Activated T-helper 9 cell treated with anti-CD3 and anti-CD28 coated beads, Interleukin-2, amount 50 U/mL, for 16 hours (primary cell): ENCODE measurements around the gene NMRAL1.

Source experiments
- DNase-seq: peaks from one replicate; pipeline ENCODE4 v3.0.0-alpha.2; 2020; ENCODE audit warnings: low read depth

The NMRAL1 gene

DNA sequence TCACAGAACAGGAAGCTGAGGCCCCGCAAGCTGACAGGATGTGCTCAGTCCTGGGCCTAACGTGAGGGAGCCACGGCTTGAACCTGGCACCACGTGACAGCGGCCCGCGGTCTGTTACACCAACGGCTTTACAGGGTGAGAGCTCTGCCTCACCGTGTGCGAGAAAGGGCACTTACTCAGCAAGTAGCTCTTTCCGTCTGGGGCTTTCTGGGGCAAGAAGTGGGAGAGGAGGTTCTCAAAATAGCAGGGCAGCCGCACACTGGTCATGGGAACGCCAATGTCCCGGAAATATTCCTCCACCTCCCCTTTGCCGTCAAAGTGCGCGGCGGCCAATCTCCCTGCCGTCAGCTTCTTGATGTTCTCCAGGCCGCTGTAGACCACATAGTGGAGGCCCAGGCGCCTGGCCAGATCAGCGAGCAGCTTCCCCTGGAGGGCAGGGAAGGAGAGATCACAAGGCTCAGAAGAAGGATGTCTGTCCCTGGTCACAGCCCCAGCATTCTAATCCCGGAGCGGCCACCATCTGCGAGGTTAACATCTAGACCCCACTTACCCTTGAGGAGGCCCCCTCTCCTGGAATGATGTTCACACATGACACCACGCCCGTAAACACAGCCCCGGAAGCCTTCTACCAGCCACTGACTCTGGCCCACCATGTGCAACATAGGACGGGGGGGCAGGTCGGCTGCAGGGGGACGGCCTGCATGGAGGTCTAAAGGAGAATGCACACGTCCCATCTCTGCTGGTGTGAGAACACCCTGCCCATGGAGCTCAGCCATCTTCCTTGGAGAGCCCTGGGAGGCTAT is 8.2 kb downstream of the NMRAL1 start:
- peak; percentile 59 for DNase-seq

DNA sequence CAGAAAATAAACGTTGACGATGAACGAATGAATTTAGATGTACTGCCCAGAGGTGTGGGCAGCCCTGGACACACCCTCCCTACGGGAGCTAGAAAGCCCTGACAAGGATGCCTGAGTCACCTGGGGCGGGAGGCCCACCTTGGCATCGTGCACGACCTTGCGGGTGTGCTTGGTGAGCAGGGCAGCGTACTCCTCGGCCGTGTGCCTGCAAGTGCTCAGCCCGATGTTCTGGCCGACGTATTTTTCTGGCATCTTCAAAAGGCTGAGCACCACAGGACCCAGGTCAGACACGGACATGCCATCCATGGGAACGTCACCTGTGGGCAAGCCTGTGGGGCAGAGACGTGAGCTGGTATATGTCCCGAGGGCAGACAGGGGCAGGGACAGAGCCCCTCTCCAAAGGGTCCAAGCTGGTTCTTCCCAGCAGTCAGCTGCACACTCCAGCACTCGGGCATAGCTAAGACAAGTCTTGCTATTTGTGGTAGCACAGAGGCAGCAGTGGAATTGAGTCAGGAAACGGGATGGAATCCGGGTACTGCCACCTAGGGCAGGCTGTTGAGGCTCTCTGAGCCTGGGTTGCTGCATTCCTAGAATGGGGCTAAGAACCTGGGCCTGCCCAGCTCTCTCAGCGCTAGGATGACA is 10.8 kb downstream of the NMRAL1 start:
- no peak for DNase-seq

DNA sequence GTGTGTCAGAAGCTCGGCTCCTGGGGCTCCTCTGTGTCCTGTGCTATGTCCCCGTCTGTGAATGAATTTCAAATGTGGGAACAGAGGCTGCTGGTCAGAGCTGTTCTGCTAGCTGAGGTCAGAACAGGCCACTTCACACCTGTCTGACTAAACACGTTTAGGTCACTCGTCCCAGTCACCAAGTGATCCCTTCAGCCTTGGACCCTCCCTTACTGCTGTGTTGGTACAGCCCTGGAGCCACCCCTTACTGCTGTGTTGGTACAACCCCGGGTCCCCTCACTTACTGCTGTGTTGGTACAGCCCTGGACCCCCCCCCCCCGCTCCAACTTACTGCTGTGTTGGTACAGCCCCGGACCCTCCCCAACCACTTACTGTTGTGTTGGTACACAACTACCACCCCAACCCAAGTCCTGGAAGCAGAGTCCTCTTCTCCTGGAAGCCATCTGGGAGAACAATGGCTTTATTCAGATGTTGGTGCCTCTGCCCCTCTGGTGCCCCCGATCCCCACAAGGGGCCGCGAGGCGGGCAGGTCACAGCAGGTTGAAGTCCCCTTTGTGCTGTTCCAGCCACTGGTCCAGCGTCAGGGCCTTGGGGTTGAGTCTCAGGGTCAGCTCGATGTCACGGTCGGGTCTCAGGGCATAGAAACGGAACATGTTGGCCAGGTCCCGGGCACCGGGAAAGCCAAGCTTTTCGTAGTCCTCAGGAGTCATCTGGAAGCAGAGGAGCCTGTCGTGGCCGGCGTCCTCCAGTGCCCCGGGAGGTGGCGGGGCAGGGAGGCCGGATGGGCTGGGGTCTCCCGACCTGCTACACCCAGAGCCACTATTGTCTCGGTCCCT is 13.0 kb downstream of the NMRAL1 start:
- no peak for DNase-seq

DNA sequence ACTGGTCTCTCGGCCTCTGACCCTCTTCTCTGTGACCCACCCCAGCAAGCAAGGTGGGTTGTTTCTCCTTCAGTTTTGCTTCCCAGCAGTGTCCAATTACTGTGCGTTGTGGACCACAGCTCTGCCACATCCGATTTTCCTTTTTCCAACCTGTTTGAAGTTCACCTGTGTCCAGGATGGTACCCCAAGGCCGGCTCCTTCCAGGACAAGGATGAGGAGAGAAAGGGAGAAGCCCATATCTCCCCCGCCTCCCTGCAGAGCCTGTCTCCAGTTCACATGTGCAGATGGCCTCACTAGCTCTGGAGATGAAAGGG is 13.5 kb downstream of the NMRAL1 start:
- no peak for DNase-seq

DNA sequence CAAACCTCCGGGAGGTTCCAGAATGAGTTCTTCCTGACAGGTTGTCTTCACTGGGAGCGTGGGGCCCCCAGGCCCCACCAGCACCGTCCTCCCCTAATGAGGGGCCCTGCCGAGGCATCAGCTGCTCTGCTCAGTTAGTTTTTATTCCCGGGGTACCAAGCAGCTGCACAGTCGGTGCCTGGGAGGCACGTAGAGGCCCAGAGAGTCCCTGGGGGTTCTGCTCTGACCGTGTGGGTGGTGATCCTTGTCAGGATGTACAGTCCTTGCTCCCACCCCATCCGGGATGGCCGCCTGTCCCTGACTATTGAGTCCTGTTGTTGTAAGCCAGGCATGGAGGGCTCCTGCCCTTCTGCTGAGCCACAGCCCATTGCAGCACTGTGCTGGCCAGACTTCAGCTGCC is 18.5 kb downstream of the NMRAL1 start:
- no peak for DNase-seq

DNA sequence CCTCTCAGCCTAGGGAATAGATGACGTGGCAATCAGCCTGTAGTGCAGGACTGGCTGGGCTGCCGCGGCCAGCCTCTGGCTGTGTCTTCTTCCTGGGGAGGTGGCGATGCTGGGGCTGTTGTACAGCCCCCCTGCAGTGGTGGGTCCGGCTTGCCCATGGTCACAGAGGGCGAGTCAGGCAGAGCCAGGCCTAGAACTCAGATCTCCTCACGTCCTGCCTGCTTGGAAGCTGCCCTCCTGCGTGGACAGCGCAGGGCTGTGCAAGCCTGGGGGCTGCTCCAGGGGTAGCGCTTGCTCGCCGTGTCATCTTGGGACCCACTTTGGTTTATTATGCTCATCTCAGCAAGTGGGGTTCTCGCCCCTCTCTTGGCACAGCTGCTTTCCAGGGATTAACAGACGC is 19.3 kb downstream of the NMRAL1 start:
- DNase-seq, result no peak

DNA sequence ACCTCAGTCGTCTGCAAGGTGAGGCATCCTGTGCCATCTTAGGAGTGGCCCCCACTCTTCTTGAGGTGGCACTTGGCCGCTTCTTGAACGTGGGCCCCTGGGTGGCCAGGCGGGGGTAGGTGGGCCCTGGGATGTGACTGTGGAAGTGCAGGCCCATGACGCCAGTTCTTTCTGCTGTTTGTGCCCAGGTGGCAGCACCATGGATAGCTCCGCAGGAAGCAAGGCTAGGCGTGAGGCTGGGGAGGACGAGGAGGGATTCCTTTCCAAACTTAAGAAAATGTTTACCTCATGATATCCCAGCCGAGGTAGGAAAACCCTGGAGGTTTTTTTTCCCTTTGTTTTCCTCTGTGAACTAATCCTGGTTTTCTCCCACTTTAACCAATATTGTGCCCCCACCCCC is 19.8 kb downstream of the NMRAL1 start:
- DNase-seq, result no peak

DNA sequence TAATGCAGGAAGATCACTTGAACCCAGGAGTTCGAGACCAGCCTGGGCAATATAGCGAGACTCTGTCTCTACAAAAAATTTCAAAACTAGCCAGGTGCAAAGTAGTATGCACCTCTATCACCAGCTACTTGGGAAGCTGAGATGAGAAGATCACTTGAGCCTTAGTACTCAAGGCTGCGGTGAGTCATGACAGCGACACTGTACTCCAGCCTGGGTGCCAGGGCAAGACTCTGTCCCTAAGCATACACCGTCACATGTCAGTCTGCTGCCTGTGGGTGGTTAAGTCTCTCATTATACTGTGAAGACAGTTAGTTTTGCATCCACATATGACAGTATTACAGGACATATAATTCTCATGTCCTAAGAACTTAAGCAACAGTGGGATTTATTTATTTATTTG is 21.8 kb downstream of the NMRAL1 start:
- DNase-seq, result no peak

DNA sequence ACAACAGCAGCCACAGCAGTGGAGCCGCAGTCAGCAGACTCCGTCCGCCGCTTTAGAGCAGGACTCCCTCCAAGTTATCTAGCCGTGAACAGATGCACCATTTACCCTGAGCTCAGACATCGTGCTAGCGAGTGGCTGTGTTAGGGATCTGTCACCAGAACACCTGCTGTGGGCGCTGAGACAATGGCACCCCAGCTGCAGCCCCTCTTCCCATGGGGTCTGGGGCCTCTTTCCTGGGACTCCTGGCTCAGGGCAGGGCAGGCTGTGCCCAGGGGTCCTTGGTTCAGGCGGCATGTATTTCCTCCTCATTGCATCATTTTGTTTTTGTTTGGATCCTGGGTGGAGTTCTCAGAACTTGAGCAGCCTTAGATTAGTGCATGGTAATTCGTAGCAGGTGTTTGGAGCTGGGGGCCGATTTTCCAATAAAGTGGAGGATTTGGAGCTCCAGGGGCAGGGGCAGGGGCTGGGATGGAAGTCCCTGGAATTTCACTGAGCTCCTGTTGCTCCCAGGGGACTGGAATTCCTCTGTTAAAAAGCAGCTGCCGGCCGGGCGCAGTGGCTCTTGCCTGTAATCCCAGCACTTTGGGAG is 23.4 kb downstream of the NMRAL1 start:
- DNase-seq, result no peak

DNA sequence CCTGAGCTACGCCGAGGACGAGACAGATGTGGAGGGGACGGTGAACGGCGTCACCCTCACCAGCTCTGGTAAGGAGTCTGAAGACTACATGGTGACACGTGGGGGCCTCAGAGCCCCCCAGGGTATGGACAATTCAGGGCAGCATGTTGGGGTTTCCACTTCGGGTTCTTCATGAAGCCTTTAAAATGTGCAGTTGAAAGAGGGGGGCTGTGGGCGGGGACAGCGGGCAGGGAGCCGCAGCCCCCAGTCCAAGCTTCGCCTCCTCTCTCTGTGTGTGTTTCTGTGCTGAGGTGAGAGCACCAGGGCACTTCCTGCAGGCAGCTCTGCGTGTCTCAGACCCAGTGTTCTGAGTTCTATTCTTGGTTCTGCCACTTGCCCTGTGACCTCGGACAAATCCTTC is 24.0 kb downstream of the NMRAL1 start:
- DNase-seq, result no peak

DNA sequence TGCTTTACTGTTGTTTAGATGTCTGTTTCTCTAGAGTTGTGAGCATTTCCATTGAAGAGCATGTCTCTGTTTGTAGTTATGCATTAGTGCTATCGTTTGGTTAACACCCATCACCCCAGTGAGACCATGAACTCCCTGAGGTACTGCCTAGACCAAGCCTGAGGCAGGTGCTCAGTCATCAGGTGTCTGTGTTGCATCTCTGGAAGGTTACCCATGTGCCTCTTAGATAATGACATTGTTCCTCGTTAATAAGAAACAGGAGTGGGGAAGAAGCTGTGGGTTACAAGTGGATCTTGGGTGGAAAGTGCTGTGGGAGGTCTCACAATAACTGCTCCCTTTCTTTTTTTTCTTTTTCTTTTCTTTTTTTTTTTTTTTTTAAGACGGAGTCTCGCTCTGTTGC is 30.4 kb downstream of the NMRAL1 start:
- no peak for DNase-seq

DNA sequence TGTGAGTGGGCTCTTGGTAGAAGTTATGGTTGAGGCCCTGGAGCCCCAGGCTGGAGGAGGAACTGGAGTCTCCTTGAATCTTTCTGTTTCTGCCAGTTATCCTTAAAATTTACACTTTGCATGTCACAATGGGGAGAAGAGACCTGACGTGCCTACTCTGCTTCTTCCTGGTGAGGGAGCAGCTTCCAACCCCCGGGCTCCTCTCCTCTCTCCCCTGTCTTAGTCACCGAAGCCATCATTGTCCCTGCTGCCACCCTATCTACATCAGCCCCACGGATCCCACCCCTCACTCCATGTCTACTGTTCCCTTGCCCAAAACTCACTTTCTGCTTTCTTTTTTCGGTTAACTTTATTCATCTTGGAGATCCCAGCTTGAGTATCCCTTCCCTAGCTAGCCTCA is 31.2 kb downstream of the NMRAL1 start:
- DNase-seq, result no peak

DNA sequence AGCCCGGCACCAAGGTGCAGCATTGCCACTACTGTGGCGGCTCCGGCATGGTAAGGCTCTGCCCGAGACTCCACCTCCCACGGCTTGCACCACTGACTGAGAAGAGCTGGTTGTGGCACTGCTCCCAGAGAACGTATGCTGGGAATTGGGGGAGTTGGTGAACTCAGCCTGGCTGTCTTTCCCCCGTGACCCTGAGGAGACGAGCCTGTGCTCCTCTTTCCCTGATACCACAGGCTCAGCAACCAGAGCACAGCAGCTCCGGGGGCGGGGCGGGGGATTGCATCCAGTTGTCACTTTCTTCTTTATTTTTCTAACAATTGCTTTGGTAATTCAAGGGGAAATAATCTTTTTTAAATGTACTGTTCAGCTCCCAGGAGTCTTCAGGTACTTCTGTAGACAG is 32.1 kb downstream of the NMRAL1 start:
- DNase-seq, result no peak

DNA sequence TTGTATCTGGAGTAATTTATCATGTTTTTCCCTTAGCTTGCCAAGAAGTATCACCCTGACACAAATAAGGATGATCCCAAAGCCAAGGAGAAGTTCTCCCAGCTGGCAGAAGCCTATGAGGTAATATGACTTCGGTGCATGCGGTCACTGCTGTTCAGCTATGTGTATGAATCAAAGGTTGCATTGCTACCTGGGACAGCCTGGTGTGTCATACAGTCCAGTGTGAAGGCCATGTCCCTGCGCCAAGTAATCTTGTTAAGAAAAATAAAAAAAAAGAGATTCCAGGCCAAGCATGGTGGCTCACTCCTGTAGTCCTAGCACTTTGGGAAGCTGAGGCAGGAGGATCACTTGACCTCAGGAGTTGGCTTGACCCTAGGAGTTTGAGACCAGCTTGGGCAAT is 37.1 kb downstream of the NMRAL1 start:
- no peak for DNase-seq

DNA sequence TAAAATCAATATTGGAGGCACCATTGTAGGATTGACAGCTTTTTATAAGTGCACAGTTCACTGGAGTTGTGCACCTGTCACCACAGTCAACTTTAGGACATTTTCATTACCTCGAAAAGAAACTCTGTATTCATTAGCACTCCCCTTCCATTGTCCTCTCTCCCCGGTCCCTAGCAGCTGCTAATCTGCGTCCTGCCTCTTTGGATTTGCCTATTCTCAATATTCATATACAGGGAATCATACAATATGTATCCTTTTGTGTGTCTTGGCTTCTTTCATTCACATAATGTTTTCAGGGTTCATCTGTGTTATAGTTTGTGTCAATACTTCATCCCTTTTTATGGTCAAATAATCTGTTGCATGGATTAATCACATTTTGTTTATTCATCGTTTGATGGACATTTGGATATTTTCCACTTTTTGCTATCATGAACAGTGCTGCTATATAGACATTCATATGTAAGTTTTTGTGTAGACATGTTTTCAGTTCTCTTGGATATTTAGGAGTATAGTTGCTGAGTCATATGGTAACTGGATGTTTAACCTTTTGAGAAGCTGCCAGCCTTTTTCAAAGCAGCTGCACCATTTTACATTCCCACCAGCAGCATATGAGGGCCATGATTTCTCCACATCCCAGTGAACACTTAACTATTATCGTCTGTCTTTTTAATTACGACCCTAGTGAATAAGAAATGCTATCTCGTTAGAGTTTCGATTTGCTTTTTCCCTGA is 38.9 kb downstream of the NMRAL1 start:
- DNase-seq, result no peak

DNA sequence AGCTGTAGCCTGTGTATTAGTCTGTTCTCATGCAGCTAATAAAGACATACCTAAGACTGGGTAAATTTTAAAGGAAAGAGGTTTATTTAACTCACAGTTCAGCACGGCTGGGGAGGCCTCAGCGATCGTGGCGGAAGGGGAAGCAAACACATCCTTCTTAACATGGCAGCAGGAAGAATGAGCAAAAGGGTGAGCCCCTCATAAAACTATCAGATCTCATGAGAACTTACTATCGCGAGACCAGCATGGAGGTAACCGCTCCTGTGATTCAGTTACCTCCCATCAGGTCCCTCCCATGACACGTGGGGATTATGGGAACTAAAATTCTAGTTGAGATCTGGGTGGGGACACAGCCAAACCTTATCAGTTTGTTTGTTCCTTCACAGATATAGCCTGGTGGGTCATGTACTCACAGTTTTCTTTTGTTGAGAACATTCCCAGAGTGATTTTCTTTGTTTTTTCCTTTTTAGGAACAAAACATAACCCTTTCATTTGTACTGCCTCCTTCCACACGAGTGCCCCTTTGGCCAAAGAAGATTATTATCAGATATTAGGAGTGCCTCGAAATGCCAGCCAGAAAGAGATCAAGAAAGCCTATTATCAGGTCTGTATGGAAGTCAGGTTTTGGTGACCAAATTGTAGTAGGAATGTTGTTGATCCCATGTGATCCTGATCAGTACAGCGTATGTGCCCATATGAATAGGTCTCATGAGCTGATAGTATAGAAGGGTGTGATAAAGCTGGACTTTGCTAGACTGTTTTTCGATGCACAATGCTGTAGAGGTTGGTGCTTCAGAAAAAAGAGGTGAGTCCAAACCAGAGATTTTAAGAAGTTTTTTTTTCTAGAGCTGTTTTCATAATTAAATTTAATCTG is 40.3 kb downstream of the NMRAL1 start:
- no peak for DNase-seq

DNA sequence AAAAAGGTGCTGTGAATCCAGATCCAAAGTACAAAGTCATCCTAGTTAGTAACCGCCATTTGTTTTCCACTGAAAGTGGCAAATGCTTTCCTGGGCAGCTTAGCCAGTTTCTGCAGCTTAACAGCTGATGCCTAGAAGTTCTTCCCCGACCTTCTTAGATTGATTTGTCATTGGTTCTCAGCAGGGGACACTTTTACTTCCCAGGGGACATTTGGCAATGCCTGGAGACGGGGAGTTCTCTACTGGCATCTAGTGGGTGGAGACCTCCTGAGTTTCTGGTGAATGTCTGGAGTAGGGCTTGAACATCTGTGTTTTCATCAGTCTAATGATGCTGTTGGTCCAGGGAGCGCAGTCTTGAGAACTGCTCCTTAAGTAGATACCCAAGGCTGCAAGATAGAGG is 41.2 kb downstream of the NMRAL1 start:
- no peak for DNase-seq

DNA sequence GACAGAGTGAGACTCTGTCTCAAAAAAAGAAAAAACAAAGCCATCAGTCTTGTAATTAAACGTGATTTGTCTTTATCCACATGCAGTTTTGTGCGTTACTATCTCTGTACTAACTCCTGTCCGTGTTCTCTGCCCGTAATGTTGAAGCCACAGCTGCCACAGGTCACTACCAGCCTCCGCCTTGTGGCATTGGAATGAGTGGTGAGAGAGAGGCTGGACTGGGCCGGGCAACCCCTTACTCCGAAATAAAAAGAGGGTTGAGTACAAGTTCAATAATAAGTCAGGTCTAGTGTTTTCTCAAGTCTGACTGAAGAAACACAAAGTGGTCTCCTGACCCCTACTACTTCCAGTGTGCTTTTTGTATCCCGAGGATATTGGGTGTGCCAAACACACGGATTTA is 43.4 kb downstream of the NMRAL1 start:
- DNase-seq, result no peak

DNA sequence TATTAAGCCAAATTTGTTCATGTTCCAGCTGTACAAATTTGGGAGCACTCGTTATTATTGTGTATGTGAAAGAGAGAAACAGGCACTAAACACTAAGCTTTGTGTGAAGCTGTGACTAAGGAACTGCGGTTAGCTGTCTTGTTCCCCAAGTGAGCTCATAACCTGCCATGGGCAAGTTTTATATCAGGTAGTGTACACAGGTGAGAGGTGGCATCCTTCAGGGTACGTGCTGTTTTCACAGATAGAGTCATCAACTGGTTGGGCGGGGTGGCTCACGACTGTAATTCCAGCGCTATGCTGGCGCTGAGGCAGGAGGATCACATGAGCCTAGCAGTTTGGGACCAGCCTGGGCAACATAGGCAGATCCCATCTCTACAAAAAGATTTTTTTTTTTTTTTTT is 45.9 kb downstream of the NMRAL1 start:
- DNase-seq, result no peak

DNA sequence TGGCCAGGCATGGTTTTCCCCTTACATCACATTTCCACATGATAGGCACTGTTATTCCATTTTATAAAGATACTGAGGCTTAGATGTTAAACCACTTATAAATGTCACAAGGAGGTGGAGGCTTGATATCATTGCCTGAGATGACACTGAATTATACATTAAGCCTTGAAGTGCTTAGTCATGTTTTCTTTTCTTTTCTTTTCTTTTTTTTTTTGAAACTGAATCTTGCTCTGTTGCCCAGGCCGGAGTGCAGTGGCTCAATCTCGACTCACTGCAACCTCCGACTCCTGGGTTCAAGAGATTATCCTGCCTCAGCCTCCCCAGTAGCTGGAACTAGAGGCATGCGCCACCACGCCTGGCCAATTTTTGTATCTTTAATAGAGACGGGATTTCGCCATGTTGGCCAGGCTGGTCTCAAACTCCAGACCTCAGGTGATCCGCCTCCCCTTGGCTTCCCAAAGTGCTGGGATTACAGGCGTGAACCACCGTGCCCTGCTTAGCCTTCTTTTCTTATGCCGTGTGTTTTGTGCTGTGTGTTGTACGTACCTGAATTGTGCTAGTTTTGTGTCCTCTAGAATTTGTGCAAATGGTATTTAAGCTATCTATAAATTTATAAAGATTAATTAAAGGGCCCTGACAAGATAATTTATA is 47.6 kb downstream of the NMRAL1 start:
- no peak for DNase-seq
